DOHH2 (cell line): ENCODE data around the gene CSF2RB.

Experiments
- H3F3A ChIP-seq: fragments of 200-600 bp; sonication (generic), shearing (Covaris generic); 2 replicates; pipeline ENCODE4 v1.6.0; 2016; ENCODE audit warnings: antibody characterized with exemption, mild to moderate bottlenecking; ENCODE audit not compliant: control insufficient read depth, insufficient read depth
- H3K27ac ChIP-seq: fragments of 200-600 bp; sonication (generic); 2 replicates; pipeline ENCODE4 v1.5.1; 2014; ENCODE audit warnings: low read depth, mild to moderate bottlenecking, low read length, moderate library complexity
- H3K27me3 ChIP-seq: fragments of 200-600 bp; sonication (generic); 2 replicates; pipeline ENCODE4 v1.6.1; 2014; ENCODE audit warnings: mild to moderate bottlenecking, low read length, mixed read lengths; ENCODE audit not compliant: control insufficient read depth
- H3K36me3 ChIP-seq: fragments of 200-600 bp; sonication (generic); 2 replicates; pipeline ENCODE4 v1.6.1; 2014; ENCODE audit warnings: mild to moderate bottlenecking, low read length, moderate library complexity, mixed read lengths; ENCODE audit not compliant: control insufficient read depth
- H3K4me1 ChIP-seq: fragments of 200-600 bp; sonication (generic); 2 replicates; pipeline ENCODE4 v1.6.1; 2014; ENCODE audit warnings: mild to moderate bottlenecking, low read length, mixed read lengths; ENCODE audit not compliant: control insufficient read depth
- H3K4me2 ChIP-seq: fragments of 200-600 bp; sonication (generic); 2 replicates; pipeline ENCODE4 v1.6.0; 2014; ENCODE audit warnings: mild to moderate bottlenecking, low read length, moderate library complexity
- H3K4me3 ChIP-seq: fragments of 200-600 bp; sonication (generic); 2 replicates; pipeline ENCODE4 v1.5.1; 2014; ENCODE audit warnings: mild to moderate bottlenecking, low read length, mixed read lengths
- H3K79me2 ChIP-seq: fragments of 200-600 bp; sonication (generic); 2 replicates; pipeline ENCODE4 v1.6.1; 2014; ENCODE audit warnings: mild to moderate bottlenecking, low read length, mixed read lengths; ENCODE audit not compliant: control insufficient read depth
- H3K9me2 ChIP-seq: fragments of 200-600 bp; sonication (generic); replicated peaks from 2 replicates; pipeline ENCODE4 v1.6.1; 2014; ENCODE audit warnings: mild to moderate bottlenecking, low read length, mixed read lengths; ENCODE audit not compliant: control insufficient read depth
- H3K9me3 ChIP-seq: fragments of 200-600 bp; sonication (generic); 2 replicates; pipeline ENCODE4 v1.6.1; 2014; ENCODE audit warnings: antibody characterized with exemption, low read length, mixed read lengths; ENCODE audit not compliant: control insufficient read depth, insufficient read depth
- H4K20me1 ChIP-seq: fragments of 200-600 bp; sonication (generic); 2 replicates; pipeline ENCODE4 v1.6.0; 2014; ENCODE audit warnings: low read depth, mild to moderate bottlenecking, antibody characterized with exemption, low read length, moderate library complexity; ENCODE audit not compliant: control insufficient read depth, insufficient read depth
- EZH2phosphoT487 ChIP-seq: fragments of 200-600 bp; sonication (generic); IDR thresholded peaks from 2 replicates; pipeline ENCODE4 v1.6.1; 2017; ENCODE audit warnings: borderline replicate concordance, mild to moderate bottlenecking, antibody characterized with exemption, low read length, moderate library complexity, mixed read lengths
- TF ChIP-seq, protein P1 (sequence below): fragments of 200-600 bp; sonication (generic); IDR thresholded peaks from one replicate; pipeline ENCODE4 v1.5.1; 2014; ENCODE audit warnings: antibody characterized with exemption, mild to moderate bottlenecking, low read depth, low read length; ENCODE audit not compliant: poor library complexity, severe bottlenecking

The CSF2RB gene

GRCh38 chr22:36879775-36880174 lies 33.7 kb upstream of the CSF2RB start:
- H3F3A ChIP-seq = no peaks in the 10 kb centered on the region
- H3K27ac ChIP-seq = no peak overlapping the region
- no peak overlapping the region for H3K4me2 ChIP-seq
- TF ChIP-seq, protein P1, sequence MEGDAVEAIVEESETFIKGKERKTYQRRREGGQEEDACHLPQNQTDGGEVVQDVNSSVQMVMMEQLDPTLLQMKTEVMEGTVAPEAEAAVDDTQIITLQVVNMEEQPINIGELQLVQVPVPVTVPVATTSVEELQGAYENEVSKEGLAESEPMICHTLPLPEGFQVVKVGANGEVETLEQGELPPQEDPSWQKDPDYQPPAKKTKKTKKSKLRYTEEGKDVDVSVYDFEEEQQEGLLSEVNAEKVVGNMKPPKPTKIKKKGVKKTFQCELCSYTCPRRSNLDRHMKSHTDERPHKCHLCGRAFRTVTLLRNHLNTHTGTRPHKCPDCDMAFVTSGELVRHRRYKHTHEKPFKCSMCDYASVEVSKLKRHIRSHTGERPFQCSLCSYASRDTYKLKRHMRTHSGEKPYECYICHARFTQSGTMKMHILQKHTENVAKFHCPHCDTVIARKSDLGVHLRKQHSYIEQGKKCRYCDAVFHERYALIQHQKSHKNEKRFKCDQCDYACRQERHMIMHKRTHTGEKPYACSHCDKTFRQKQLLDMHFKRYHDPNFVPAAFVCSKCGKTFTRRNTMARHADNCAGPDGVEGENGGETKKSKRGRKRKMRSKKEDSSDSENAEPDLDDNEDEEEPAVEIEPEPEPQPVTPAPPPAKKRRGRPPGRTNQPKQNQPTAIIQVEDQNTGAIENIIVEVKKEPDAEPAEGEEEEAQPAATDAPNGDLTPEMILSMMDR = no peak
- no peak for TF ChIP-seq EZH2phosphoT487
- no peaks in the 10 kb centered on the region for H3K79me2 ChIP-seq
- no peaks in the 10 kb centered on the region for H4K20me1 ChIP-seq
- peaks cover 23% of the 10 kb centered on the region for H3K36me3 ChIP-seq
- no peak overlapping the region for H3K4me3 ChIP-seq
- no peaks in the 10 kb centered on the region for H3K9me2 ChIP-seq
- peaks cover 8% of the 10 kb centered on the region; the same call in 1 of the 2 replicates for H3K9me3 ChIP-seq
- H3K27me3 ChIP-seq = peaks cover 8% of the 10 kb centered on the region
- no peaks in the 10 kb centered on the region for H3K4me1 ChIP-seq

- no peak overlapping the region for H3K4me3 ChIP-seq
- TF ChIP-seq, protein P1 = no peak
- no peak for TF ChIP-seq EZH2phosphoT487
- peaks cover 8% of the 10 kb centered on the region; the same call in 1 of the 2 replicates for H3K9me3 ChIP-seq
- no peaks in the 10 kb centered on the region for H3K9me2 ChIP-seq
- H3K27me3 ChIP-seq = peaks cover 12% of the 10 kb centered on the region
- H4K20me1 ChIP-seq = no peaks in the 10 kb centered on the region
- no peak overlapping the region for H3K27ac ChIP-seq
- H3K79me2 ChIP-seq = no peaks in the 10 kb centered on the region
- H3K4me2 ChIP-seq = no peak overlapping the region
- H3F3A ChIP-seq = no peaks in the 10 kb centered on the region
- peaks cover 10% of the 10 kb centered on the region for H3K36me3 ChIP-seq
- H3K4me1 ChIP-seq = no peaks in the 10 kb centered on the region
Observed at GRCh38 chr22:36881504-36882245, 31.8 kb upstream of the CSF2RB start.

GRCh38 chr22:36884349-36885158 lies 28.9 kb upstream of the CSF2RB start:
- no peak for TF ChIP-seq EZH2phosphoT487
- TF ChIP-seq, protein P1 = no peak
- no peak overlapping the region for H3K27ac ChIP-seq
- H3K4me2 ChIP-seq = no peak overlapping the region
- H3K36me3 ChIP-seq = no peaks in the 10 kb centered on the region
- no peak overlapping the region for H3K4me3 ChIP-seq
- H3K9me3 ChIP-seq = peaks cover 8% of the 10 kb centered on the region; the same call in 1 of the 2 replicates
- no peaks in the 10 kb centered on the region for H3K4me1 ChIP-seq
- no peaks in the 10 kb centered on the region for H4K20me1 ChIP-seq
- peaks cover 12% of the 10 kb centered on the region for H3K27me3 ChIP-seq
- H3K9me2 ChIP-seq = no peaks in the 10 kb centered on the region
- H3F3A ChIP-seq = no peaks in the 10 kb centered on the region
- H3K79me2 ChIP-seq = no peaks in the 10 kb centered on the region
